Measurements from ENCODE around the gene FAM219B.
"Not testable (repeated sequence)": the region's sequence is repeated elsewhere in the genome, so short reads cannot be mapped to it uniquely, and the experiment has no call there.

DNA sequence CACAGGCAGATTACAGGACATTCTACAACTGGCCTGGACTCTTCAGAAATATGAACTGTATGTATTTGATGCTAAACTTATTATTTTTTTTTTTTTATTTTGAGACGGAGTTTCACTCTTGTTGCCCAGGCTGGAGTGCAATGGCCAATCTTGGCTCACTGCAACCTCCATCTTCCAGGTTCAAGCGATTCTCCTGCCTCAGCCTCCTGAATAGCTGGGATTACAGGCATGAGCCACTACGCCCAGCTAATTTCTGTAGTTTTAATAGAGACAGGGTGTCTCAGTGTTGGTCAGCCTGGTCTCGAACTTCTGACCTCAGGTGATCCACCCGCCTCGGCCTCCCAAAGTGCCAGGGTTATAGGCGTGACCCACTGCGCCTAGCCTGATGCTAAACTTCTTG lies 7.1 kb upstream of the FAM219B start:
- TF ChIP-seq, protein P1, sequence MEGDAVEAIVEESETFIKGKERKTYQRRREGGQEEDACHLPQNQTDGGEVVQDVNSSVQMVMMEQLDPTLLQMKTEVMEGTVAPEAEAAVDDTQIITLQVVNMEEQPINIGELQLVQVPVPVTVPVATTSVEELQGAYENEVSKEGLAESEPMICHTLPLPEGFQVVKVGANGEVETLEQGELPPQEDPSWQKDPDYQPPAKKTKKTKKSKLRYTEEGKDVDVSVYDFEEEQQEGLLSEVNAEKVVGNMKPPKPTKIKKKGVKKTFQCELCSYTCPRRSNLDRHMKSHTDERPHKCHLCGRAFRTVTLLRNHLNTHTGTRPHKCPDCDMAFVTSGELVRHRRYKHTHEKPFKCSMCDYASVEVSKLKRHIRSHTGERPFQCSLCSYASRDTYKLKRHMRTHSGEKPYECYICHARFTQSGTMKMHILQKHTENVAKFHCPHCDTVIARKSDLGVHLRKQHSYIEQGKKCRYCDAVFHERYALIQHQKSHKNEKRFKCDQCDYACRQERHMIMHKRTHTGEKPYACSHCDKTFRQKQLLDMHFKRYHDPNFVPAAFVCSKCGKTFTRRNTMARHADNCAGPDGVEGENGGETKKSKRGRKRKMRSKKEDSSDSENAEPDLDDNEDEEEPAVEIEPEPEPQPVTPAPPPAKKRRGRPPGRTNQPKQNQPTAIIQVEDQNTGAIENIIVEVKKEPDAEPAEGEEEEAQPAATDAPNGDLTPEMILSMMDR (IDR thresholded peaks at IDR 0.05): not testable (repeated sequence)
- not testable (repeated sequence) for TF ChIP-seq EZH2 (IDR thresholded peaks at IDR 0.05; ENCODE audit: borderline replicate concordance, insufficient read depth, low read depth, low read length, poor library complexity, severe bottlenecking)

Measured in B cell (primary cell).